NCI-H1105 (cell line): ENCODE results near the gene SEPTIN3.
"Not testable (repeated sequence)": the region's sequence is repeated elsewhere in the genome, so short reads cannot be mapped to it uniquely, and the experiment has no call there.

Source experiments
- DNase-seq: peaks from one replicate; lab custom pipeline; 2025; lab: John Stamatoyannopoulos, UW

Gene SEPTIN3

GRCh38 chr22:41940832-41941765 is 28.1 kb upstream of the SEPTIN3 start:
- peak; percentile 42 for DNase-seq

- no peak for DNase-seq
These were observed 25.5 kb upstream of the SEPTIN3 start for GRCh38 chr22:41943661-41944209.

- peak; percentile 95 for DNase-seq
These were observed 22.4 kb upstream of the SEPTIN3 start, which contains the start of gene CENPM for GRCh38 chr22:41946629-41947423. TSS of gene CENPM (minus strand) at chr22:41947152. CDS start at chr22:41947076, 76 bp downstream.

GRCh38 chr22:41947424-41948080 is 21.7 kb upstream of the SEPTIN3 start:
- DNase-seq: no peak

- DNase-seq: no peak
These were observed 21.1 kb upstream of the SEPTIN3 start for GRCh38 chr22:41948142-41948541.

- not testable (repeated sequence) for DNase-seq
These were observed 20.3 kb upstream of the SEPTIN3 start for GRCh38 chr22:41948928-41949296.

GRCh38 chr22:41949297-41949965 is 19.8 kb upstream of the SEPTIN3 start:
- no peak for DNase-seq

- no peak for DNase-seq
These were observed 17.3 kb upstream of the SEPTIN3 start, which contains the start of gene SMIM45 for GRCh38 chr22:41951898-41952474. TSS of gene SMIM45 (plus strand) at chr22:41952150.

GRCh38 chr22:41952713-41953112 is 16.5 kb upstream of the SEPTIN3 start:
- DNase-seq: no peak

GRCh38 chr22:41957941-41958556 is 11.2 kb upstream of the SEPTIN3 start:
- DNase-seq: no peak

- DNase-seq: no peak
These were observed 5.7 kb upstream of the SEPTIN3 start for GRCh38 chr22:41963453-41964111.

GRCh38 chr22:41964112-41964491 is 5.1 kb upstream of the SEPTIN3 start:
- DNase-seq: no peak

- no peak for DNase-seq
These were observed 3.0 kb upstream of the SEPTIN3 start for GRCh38 chr22:41966225-41966606.

- DNase-seq: no peak
These were observed 2.5 kb upstream of the SEPTIN3 start for GRCh38 chr22:41966607-41967240.

- DNase-seq: no peak
These were observed 642 bp upstream of the SEPTIN3 start for GRCh38 chr22:41968601-41969000.

- DNase-seq: no peak
These were observed 1.4 kb downstream of the SEPTIN3 start for GRCh38 chr22:41970601-41971000.

- no peak for DNase-seq
These were observed 2.2 kb downstream of the SEPTIN3 start for GRCh38 chr22:41971431-41971830.

GRCh38 chr22:41974691-41975290 is 5.5 kb downstream of the SEPTIN3 start:
- no peak for DNase-seq
